Mucosa of gallbladder (tissue), 1 donor: Measurements from ENCODE around the gene PRKAG2. TPM values are rescaled to one million over a fixed set of nuclear protein-coding genes. Genes with fewer than 3 reads are reported as not detected.
"Not testable (repeated sequence)": the region's sequence is repeated elsewhere in the genome, so short reads cannot be mapped to it uniquely, and the experiment has no call there.

ENCODE experiments used
- DNase-seq: peaks from one replicate; pipeline ENCODE4 v3.0.0-alpha.2; 2020; ENCODE audit warnings: low spot score
- total RNA-seq: library from RNA; stranded (reverse); gene quantifications from one replicate; pipeline ENCODE4 v1.2.1, GENCODE V29; 2021
- donor health status: DM: no; HTN: no; CAD: no.

The PRKAG2 gene
- total RNA-seq, 1 donor from 2014 or later, result 54.8 TPM

GRCh38 chr7:151768805-151769187 is 108.1 kb downstream of the PRKAG2 start:
- DNase-seq, result no peak

- no peak for DNase-seq
Observed at GRCh38 chr7:151767557-151767956, 109.4 kb downstream of the PRKAG2 start.

GRCh38 chr7:151764056-151764920 is 112.6 kb downstream of the PRKAG2 start:
- DNase-seq, result no peak

- no peak for DNase-seq
Observed at GRCh38 chr7:151763420-151763984, 113.4 kb downstream of the PRKAG2 start.

DNA sequence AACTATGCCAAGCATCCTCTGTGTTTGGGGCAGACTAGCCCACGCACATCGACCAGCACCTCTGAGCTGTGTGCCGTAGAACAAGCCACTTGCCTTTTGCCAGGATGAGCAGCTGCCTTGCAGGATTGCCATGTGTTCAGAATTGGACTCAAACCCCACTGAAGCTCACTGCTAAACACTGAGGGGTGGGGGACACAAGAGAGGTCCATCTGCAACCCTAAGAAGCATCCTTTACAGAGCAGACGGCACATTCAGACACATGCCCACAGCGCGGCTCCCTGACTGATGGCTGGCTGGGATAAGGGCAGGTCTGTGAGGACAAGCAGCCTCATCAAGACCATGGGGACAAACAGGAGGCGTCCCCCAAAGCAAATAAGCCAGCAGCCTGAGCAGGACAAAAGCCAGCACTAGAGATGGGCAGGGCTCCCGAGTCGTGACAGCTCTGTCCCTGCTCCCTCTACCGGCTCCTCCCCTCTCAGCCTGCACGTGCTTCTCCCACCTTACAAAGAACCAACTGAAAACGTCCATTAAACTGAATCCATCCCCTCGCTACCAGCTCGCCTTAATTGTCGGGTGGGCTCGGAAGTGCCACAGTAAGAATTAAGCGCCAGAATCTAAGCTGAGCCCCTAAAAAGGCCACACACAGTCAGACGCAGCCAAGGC is 114.2 kb downstream of the PRKAG2 start:
- DNase-seq, result no peak

GRCh38 chr7:151761957-151762356 is 115.0 kb downstream of the PRKAG2 start:
- DNase-seq, result no peak

- DNase-seq, result no peak
Observed at GRCh38 chr7:151761231-151761630, 115.7 kb downstream of the PRKAG2 start.

GRCh38 chr7:151759591-151760042 is 117.3 kb downstream of the PRKAG2 start:
- peak; percentile 57 for DNase-seq

GRCh38 chr7:151758622-151759540 is 118.0 kb downstream of the PRKAG2 start:
- DNase-seq, result no peak

DNA sequence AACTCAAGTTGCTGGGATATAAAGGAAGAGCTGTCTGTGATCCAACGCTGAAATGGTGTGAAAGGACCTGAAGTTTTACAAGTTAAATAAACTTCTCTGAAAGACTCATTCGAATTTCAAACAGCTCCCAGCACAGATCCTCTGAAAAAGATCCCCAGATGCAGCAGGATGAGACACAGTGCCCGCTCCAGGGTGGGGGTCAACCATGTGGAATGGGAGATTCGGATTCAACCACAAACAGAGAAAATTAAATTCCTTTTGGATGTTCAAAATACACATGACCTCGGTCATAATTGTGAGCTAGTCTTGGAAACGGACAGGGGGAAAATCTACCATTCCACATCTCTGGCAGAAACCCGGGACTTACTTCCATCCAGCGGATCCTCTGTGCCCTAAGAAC is 119.6 kb downstream of the PRKAG2 start:
- no peak for DNase-seq

DNA sequence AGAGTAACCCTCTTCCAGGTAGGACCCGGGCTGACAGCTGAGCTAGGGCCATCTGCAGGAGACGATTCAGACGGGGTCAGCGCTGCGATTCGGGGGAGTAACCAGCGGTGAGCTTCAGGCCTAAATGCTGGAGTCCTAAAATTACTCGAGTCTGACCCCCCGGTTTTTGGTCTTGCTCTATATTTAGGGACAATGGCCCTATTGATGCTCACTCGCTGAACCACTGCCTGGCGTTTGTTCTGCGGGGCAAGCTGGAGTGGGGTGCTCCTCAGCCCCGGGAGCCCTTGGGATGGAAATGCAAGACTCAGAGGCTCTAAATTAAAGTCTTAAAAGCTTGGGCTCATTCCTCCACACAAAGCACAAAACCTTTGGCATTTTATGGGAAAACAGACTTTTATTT is 120.0 kb downstream of the PRKAG2 start:
- no peak for DNase-seq

GRCh38 chr7:151756076-151756731 is 120.7 kb downstream of the PRKAG2 start:
- no peak for DNase-seq

GRCh38 chr7:151755131-151755801 is 121.6 kb downstream of the PRKAG2 start:
- DNase-seq, result peak; percentile 48

GRCh38 chr7:151754688-151755130 is 122.2 kb downstream of the PRKAG2 start:
- no peak for DNase-seq

- peak; percentile 90 for DNase-seq
Observed at GRCh38 chr7:151754142-151754590, 122.7 kb downstream of the PRKAG2 start.

DNA sequence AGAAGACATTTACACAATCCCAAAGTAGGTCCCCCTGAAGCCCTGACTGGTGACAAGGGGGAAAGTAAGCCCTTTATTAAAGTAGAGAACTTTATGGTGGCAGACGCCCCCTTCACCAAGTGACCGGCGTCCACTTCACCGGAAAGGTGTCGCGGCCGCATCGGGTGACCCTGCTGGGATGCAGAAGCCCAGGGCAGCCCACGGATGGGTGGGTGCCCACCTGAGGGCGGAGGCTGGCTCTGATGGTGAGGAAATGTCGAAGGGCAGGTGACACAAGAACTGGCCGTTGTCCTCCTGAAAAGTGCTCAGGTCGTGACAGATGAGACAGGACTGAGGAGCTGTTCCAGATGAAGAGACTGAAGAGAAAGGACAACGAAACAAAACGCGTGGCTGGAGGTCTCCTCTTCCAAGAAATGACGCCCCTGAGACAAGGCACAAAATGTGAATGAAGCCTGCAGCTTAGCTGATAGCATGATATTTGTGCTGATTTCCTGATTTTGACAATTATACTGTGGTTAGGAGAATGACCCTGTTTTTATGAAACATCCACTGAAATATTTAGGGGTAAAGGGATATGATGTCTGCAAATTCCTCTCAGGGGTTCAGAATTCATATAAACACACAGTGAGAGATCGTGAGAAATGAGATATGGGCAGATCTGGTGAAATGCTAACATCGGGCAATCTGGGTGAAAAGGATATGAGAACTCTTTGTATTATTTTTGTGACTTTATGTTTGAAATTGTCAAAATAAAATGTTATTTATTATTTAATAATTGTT is 123.9 kb downstream of the PRKAG2 start:
- DNase-seq, result no peak

DNA sequence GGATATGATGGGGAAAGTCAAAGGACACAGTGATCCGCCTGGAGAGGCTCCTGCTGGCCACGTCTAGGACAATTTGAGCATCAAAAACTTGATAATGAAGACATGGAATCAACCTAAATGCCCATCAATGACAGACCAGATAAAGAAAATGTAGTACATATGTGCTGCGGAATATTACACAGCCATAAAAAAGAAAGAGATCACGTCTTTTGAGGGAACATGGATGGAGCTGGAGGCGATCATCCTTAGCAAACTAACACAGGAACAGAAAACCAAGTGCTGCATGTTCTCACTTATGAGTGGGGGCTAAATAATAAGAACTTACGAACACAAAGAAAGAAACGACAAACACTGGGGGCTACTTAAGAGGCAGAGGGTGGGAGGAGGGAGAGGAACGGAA is 124.9 kb downstream of the PRKAG2 start:
- DNase-seq, result no peak

DNA sequence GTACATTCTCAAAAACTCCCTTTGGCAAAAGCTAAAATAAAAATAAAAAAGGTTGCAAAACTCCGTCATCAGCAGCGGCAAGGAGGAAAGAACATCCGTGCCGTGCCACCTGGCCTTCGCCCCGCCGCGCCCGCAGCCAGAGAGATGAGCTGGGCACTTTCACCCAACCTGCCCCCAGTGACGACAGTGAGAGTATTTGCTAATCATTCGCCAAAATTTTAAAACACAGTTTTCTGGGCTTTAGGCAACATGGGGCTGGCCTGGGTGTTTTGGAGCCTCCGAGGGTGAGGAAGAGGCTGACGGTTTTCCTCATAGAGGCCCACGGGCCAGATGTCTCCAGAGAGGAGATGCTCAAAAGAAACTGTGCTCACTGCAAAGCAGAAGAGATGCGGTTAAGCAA is 128.2 kb downstream of the PRKAG2 start:
- DNase-seq, result no peak

DNA sequence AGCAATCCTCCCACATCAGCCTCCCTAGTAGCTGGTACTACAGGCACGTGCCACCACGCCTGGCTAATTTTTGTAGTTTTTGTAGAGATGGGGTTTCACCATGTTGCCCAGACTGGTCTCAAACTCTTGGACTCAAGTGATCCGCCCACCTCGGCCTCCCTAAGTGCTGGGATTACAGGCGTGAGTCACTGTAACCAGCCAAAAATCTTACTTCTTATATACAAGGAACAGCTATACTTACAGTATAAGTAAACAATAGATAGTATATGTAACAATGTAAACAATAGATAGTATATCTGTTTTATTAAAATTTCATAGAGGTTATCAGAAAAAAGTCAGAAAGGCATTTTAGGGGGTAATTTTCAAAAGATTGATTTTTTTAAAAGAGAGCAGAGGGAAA is 128.9 kb downstream of the PRKAG2 start:
- DNase-seq, result not testable (repeated sequence)

DNA sequence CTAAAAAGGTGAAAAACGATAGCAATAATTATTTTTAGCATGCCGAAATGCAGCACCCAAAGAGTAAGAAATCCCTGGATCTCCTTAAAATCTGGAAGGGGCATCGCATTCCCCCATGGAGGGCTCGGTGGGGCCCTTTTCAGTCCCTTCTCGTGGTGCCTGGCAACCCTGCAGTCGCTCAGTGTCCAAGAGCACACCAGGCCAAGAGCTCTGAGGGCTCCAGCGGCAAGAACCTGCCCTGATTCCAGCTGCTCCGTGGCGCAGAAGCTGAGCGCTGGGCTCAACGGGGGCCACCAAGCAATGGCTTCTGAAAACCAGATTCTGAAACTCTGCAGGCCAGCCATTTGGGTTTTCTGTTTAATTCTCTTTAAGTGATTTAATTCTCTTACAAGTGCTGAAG is 131.2 kb downstream of the PRKAG2 start:
- DNase-seq, result no peak
